ENCODE results near the gene NFIA. TPM values are rescaled to one million over a fixed set of nuclear protein-coding genes. Genes with fewer than 3 reads are reported as not detected.
"Not testable (repeated sequence)": the region's sequence is repeated elsewhere in the genome, so short reads cannot be mapped to it uniquely, and the experiment has no call there.

Gene NFIA
- total RNA-seq, 4 donors from 2014 or later, result 27.9 to 79.9 (median 36.7) TPM

DNA sequence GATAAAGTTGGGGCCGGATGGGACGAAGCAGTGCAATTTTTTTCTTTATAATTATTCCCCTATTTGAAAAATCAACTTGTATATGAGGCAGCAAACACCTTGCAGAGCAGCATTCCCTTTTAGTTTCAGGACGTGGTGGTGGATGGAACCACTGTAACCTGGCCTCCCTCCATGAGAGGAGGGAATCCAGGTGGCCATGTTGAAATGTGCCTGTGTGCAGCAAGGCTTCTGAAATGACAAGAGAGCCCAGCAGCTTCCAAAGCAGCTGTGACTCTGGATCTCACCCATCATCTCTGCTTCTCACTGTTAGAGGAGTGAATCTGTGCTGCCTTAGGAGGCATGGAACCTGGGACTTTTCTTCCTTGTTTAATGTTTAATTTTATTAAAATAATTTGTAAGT, 42.3 kb downstream of the NFIA start:
- Histone ChIP-seq H3K27ac (no peak overlapping the region), H3K4me3 (no peak overlapping the region), H3K4me1 (peaks cover 0 to 59% (median 22%) of the 10 kb centered on the region in 3 donors), H3K27me3 (no peaks in the 10 kb centered on the region), H3K9me3 (no peaks in the 10 kb centered on the region), H3K36me3 (no peaks in the 10 kb centered on the region)
- 69 to 75% methylated on average over 3 of the region's 3 CpGs for WGBS, 2 donors
- TF ChIP-seq, protein P1, sequence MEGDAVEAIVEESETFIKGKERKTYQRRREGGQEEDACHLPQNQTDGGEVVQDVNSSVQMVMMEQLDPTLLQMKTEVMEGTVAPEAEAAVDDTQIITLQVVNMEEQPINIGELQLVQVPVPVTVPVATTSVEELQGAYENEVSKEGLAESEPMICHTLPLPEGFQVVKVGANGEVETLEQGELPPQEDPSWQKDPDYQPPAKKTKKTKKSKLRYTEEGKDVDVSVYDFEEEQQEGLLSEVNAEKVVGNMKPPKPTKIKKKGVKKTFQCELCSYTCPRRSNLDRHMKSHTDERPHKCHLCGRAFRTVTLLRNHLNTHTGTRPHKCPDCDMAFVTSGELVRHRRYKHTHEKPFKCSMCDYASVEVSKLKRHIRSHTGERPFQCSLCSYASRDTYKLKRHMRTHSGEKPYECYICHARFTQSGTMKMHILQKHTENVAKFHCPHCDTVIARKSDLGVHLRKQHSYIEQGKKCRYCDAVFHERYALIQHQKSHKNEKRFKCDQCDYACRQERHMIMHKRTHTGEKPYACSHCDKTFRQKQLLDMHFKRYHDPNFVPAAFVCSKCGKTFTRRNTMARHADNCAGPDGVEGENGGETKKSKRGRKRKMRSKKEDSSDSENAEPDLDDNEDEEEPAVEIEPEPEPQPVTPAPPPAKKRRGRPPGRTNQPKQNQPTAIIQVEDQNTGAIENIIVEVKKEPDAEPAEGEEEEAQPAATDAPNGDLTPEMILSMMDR (IDR thresholded peaks at IDR 0.05), result no peak
- no peak for TF ChIP-seq POLR2A (IDR thresholded peaks at IDR 0.05)
- intact Hi-C loops (cut with DNase I), result no loop called here
- no peak for DNase-seq

DNA sequence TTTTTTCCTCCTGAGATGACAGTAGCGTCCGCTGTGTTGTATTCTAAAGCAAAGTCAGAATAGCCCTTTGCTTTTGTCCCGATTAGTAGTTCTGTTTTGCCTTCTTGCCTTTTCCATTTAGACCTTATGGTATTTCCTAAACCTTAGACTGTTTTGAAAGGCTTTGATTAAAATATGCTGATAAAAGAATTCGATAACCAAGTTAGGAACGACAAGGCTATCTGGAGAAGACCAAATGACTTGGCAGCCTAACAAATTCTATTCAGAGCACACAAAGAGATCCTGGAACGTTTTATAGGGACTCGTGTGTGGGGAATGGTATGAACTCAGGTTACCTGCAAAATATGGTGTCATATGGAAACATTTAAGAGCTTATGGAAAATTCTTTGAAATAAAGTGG, 42.9 kb downstream of the NFIA start:
- Histone ChIP-seq H3K9me3 (no peaks in the 10 kb centered on the region), H3K27ac (no peak overlapping the region), H3K4me3 (no peak overlapping the region), H3K27me3 (no peaks in the 10 kb centered on the region), H3K4me1 (peaks cover 0 to 56% (median 17%) of the 10 kb centered on the region in 3 donors), H3K36me3 (no peaks in the 10 kb centered on the region)
- intact Hi-C loops (cut with DNase I), result no loop called here
- WGBS, 2 donors, result 50 to 60% methylated on average over 7 of the region's 7 CpGs
- no peak for TF ChIP-seq POLR2A (IDR thresholded peaks at IDR 0.05)
- TF ChIP-seq, protein P1 (IDR thresholded peaks at IDR 0.05), result no peak
- no peak for DNase-seq

DNA sequence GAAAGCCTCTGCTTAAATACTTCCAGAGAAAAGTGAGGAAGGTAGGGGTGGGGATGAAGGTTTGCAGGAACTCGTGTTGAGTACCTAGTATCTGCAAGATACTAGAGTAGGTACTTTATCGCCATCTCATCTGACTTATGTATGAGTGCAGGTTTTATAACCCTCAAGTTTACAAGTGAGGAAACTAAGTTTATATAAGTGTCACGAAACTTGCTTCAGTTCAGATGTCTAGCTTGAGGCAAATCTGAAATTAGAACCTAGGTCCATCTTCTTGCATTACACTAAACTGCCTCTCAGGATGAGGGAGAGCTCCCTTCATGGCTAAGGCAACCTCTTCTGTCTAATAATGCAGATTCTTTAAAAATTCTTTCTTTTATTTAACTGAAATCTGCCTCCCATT, 43.5 kb downstream of the NFIA start:
- Histone ChIP-seq H3K4me1 (peaks cover 0 to 55% (median 12%) of the 10 kb centered on the region in 3 donors), H3K27me3 (no peaks in the 10 kb centered on the region), H3K27ac (no peak overlapping the region), H3K4me3 (no peak overlapping the region), H3K36me3 (no peaks in the 10 kb centered on the region), H3K9me3 (no peaks in the 10 kb centered on the region)
- DNase-seq, result no peak
- intact Hi-C loops (cut with DNase I), result no loop called here
- TF ChIP-seq POLR2A (IDR thresholded peaks at IDR 0.05), result no peak
- TF ChIP-seq, protein P1 (IDR thresholded peaks at IDR 0.05), result no peak
- 59 to 62% methylated on average over 3 of the region's 3 CpGs for WGBS, 2 donors

DNA sequence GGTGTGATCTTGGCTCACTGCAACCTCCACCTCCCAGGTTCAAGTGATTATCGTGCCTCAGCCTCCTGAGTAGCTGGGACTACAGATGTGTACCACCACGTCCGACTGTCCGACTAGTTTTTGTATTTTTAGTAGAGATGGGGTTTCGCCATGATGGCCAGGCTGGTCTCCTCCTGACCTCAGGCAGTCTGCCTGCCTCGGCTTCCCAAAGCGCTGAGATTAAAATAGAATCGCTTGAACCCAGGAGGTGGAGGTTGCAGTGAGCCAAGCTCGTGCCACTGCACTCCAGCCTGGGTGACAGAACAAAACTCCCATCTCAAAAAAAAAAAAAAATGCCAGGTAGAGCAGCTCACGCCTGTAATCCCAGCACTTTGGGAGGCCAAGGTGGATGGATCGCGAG, 44.5 kb downstream of the NFIA start:
- H3K27me3 ChIP-seq; H3K27ac ChIP-seq; H3K4me3 ChIP-seq; H3K9me3 ChIP-seq; DNase-seq; H3K36me3 ChIP-seq; intact Hi-C loops (cut with DNase I): not testable (repeated sequence)
- H3K4me1 ChIP-seq, result peaks cover 0 to 55% (median 15%) of the 10 kb centered on the region in 3 donors
- 93 to 100% methylated on average over 1 to 11 of the region's 12 CpGs for WGBS, 2 donors

DNA sequence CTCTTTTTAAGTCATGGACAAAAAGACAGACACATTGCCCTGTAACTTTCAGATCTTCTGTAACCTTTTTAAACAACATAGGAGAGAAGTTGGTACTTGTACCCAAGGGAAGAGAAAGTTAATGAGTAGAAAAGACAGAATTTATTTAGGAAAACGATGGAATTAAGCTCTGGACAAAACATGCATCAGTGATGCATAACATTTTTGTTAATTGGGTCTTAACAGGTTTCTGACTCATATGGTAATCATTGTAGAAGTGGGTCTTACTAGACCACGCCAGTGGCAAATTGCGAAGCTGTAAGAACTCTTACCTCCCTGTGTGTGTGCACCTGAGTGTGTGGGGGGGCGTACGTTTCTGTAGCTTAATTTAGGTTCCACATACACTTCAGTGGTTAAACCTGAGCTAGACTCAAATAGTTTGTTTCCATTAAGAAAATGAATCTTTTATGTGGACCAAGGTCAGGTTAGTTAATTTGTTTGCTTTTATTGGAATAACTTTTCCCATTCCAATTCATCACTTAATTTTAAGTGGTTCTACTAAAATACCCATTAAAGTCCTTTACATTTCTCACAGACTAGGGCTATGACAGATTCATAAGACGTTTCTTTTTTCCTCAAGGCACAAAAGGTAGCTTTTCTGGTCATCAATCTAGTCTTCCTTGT, 48.1 kb downstream of the NFIA start:
- WGBS, 2 donors, result 60 to 70% methylated on average over 6 of the region's 6 CpGs
- intact Hi-C loops (cut with DNase I), result no loop called here

More for the DNA sequence above, 48.1 kb downstream of the NFIA start:
- Histone ChIP-seq H3K9me3 (no peaks in the 10 kb centered on the region), H3K27me3 (no peaks in the 10 kb centered on the region), H3K4me1 (peaks cover 0 to 43% (median 24%) of the 10 kb centered on the region in 3 donors), H3K4me3 (no peak overlapping the region), H3K27ac (no peak overlapping the region), H3K36me3 (no peaks in the 10 kb centered on the region)
- TF ChIP-seq, protein P1 (IDR thresholded peaks at IDR 0.05), result no peak
- no peak for TF ChIP-seq POLR2A (IDR thresholded peaks at IDR 0.05)
- no peak for DNase-seq

All from esophagus squamous epithelium (tissue), 5 donors.